ENCODE data around the gene BCL3. TPM values are rescaled to one million over a fixed set of nuclear protein-coding genes. Genes with fewer than 3 reads are reported as not detected.

The BCL3 gene
- total RNA-seq, 2 experiments from 2014 or later = 63.4 to 66.6 TPM

Other genes starting within 250 kb of the BCL3 start
- gene ZNF180, start 248.2 kb upstream of the BCL3 start, total RNA-seq = 10 to 100 TPM in 1 of 2 experiments, 1 to 10 TPM in 1; 9.7 to 11.0 TPM
- gene CEACAM20, start 219.0 kb upstream of the BCL3 start, total RNA-seq = not detected
- gene IGSF23, start 135.1 kb upstream of the BCL3 start, total RNA-seq = not detected
- 1 to 10 TPM; 1.7 to 2.1 TPM for gene PVR, start 104.8 kb upstream of the BCL3 start, total RNA-seq
- under 1 TPM in 1 of 2 experiments, not detected in 1; 0.30 TPM for gene CEACAM19, start 77.2 kb upstream of the BCL3 start, total RNA-seq
- gene CEACAM16, start 49.6 kb upstream of the BCL3 start, total RNA-seq = not detected
- not detected for gene CBLC, start 29.2 kb downstream of the BCL3 start, total RNA-seq
- gene BCAM, start 60.4 kb downstream of the BCL3 start, total RNA-seq = not detected
- under 1 TPM; 0.25 to 0.38 TPM for gene NECTIN2, start 97.6 kb downstream of the BCL3 start, total RNA-seq
- gene TOMM40, start 142.5 kb downstream of the BCL3 start, total RNA-seq = 10 to 100 TPM; 46.6 to 47.4 TPM
- not detected for gene APOE, start 157.1 kb downstream of the BCL3 start, total RNA-seq
- gene APOC1, start 165.9 kb downstream of the BCL3 start, total RNA-seq = 1 to 10 TPM in 1 of 2 experiments, under 1 TPM in 1; 0.78 to 2.3 TPM
- not detected for gene APOC4, start 193.5 kb downstream of the BCL3 start, total RNA-seq
- gene APOC2, start 197.3 kb downstream of the BCL3 start, total RNA-seq = not detected
- 10 to 100 TPM; 66.9 to 68.6 TPM for gene CLPTM1, start 206.7 kb downstream of the BCL3 start, total RNA-seq